Measurements from ENCODE around the gene SPRED2.

GRCh38 chr2:65278531-65278981, 153.8 kb downstream of the SPRED2 start:
- TF ChIP-seq CTCF (IDR thresholded peaks at IDR 0.05) (no peak), POLR2A (IDR thresholded peaks at IDR 0.05) (no peak), EP300 (IDR thresholded peaks at IDR 0.05) (no peak)

Data from tibial nerve (tissue), 4 donors.